HCT116 (cell line): Measurements from ENCODE around the gene MEFV. TPM values are rescaled to one million over a fixed set of nuclear protein-coding genes. Genes with fewer than 3 reads are reported as not detected.

Experiments used
- ATAC-seq: fragments of 200-7000 bp; cut with Tn5 transposase; 2 replicates; pipeline ENCODE4 v1.9.1; 2020; ENCODE audit warnings: mild to moderate bottlenecking, moderate library complexity
- BruUV-seq: library from RNA; stranded (reverse); fragments of 400-500 nt; replicated peaks from 2 replicates; lab custom pipeline; 2021; lab: Mats Ljungman, UMichigan
- CTCF ChIA-PET: fragments of 300-600 bp; sonication (Branson Sonifier 250); formaldehyde crosslinking; loops from one replicate; lab custom pipeline; 2021; ENCODE audit warnings: antibody characterized with exemption; lab: Charles Lee
- POLR2A ChIA-PET: fragments of 300-600, 350-600 bp; sonication (Branson Sonifier 250); formaldehyde crosslinking; loops from one replicate; lab custom pipeline; 2021; ENCODE audit warnings: antibody characterized with exemption; lab: Charles Lee
- RAD21 ChIA-PET, 2 experiments: fragments of 300-600 bp; sonication (Branson Sonifier 250); formaldehyde crosslinking; loops; one replicate each; lab custom pipeline; 2023; ENCODE audit warnings: low total read pairs in 2 of 2; ENCODE audit not compliant: uncharacterized antibody in 2 of 2, unreplicated experiment in 2 of 2, low non-redundant PET in 1 of 2; lab: Charles Lee
- DNase-seq: peaks from one replicate; pipeline ENCODE4 v3.0.0-alpha.2; 2010; ENCODE audit warnings: low read depth, low spot score
- H2AFZ ChIP-seq: fragments of 200-600 bp; shearing (Covaris generic), sonication (generic); 2 replicates; pipeline ENCODE4 v1.6.1; 2017; ENCODE audit warnings: low read depth, mixed run types, mixed read lengths, antibody characterized with exemption, low read length; ENCODE audit not compliant: poor library complexity, severe bottlenecking
- H3K27ac ChIP-seq: 2 replicates; pipeline ENCODE4 v1.5.1; 2012; ENCODE audit warnings: low read depth, low read length
- H3K27me3 ChIP-seq: fragments of 200-600 bp; sonication (generic); 2 replicates; pipeline ENCODE4 v1.6.1; 2016; ENCODE audit warnings: mixed run types, low read length, mixed read lengths; ENCODE audit not compliant: insufficient read depth
- H3K36me3 ChIP-seq, 2 experiments: fragments of 200-500 bp in 1 of 2; fragments of 200-600 bp in 1 of 2; sonication (Bioruptor generic) in 1 of 2; sonication (generic) in 1 of 2; 2 replicates each; pipeline versions ENCODE4 v1.5.1 to v1.6.1; 2014 to 2016; ENCODE audit warnings: low read length in 2 of 2, inconsistent platforms in 1 of 2, mixed read lengths in 1 of 2, mixed run types in 1 of 2; ENCODE audit not compliant: insufficient read depth in 2 of 2, control insufficient read depth in 1 of 2
- H3K4me1 ChIP-seq, 2 experiments: fragments of 200-600 bp in 1 of 2; sonication (generic) in 1 of 2; 2 replicates each; pipeline versions ENCODE4 v1.5.1 to v1.6.1; 2012 to 2017; ENCODE audit warnings: low read length in 2 of 2, inconsistent platforms in 1 of 2, mild to moderate bottlenecking in 1 of 2, mixed read lengths in 1 of 2, mixed run types in 1 of 2, moderate library complexity in 1 of 2; ENCODE audit not compliant: insufficient read depth in 2 of 2, control insufficient read depth in 1 of 2
- H3K4me2 ChIP-seq: fragments of 200-600 bp; sonication (generic); 2 replicates; pipeline ENCODE4 v1.6.1; 2017; ENCODE audit warnings: mixed run types, low read length, mixed read lengths
- H3K4me3 ChIP-seq, 2 experiments: fragments of 200-600 bp in 1 of 2; sonication (generic) in 1 of 2; replicated peaks in 1 of 2; 2 replicates each; pipeline ENCODE4 v1.5.1; 2011 to 2016; ENCODE audit warnings: low read length in 2 of 2, control low read depth in 1 of 2, low read depth in 1 of 2, mild to moderate bottlenecking in 1 of 2, mixed read lengths in 1 of 2, mixed run types in 1 of 2
- H3K79me2 ChIP-seq: fragments of 200-600 bp; sonication (generic); 2 replicates; pipeline ENCODE4 v1.6.1; 2017; ENCODE audit warnings: mild to moderate bottlenecking, mixed run types, low read length, moderate library complexity, mixed read lengths; ENCODE audit not compliant: insufficient read depth
- H3K9ac ChIP-seq: fragments of 200-600 bp; sonication (generic); 2 replicates; pipeline ENCODE4 v1.6.1; 2016; ENCODE audit warnings: low read length, mixed read lengths
- H3K9me2 ChIP-seq: fragments of 200-600 bp; sonication (generic), shearing (Covaris generic); 2 replicates; pipeline ENCODE4 v1.6.1; 2017; ENCODE audit warnings: mixed run types, mild to moderate bottlenecking, moderate library complexity; ENCODE audit not compliant: insufficient read depth
- H3K9me3 ChIP-seq, 2 experiments: fragments of 200-500 bp in 1 of 2; fragments of 200-600 bp in 1 of 2; sonication (Bioruptor generic) in 1 of 2; sonication (generic) in 1 of 2; 2 replicates each; pipeline ENCODE4 v1.6.1; 2014 to 2017; ENCODE audit warnings: low read length in 2 of 2, mixed read lengths in 2 of 2, inconsistent platforms in 1 of 2, low read depth in 1 of 2, mild to moderate bottlenecking in 1 of 2, mixed run types in 1 of 2, moderate library complexity in 1 of 2; ENCODE audit not compliant: control insufficient read depth in 1 of 2, insufficient read depth in 1 of 2
- H4K20me1 ChIP-seq: fragments of 200-600 bp; sonication (generic), shearing (Covaris generic); 2 replicates; pipeline ENCODE4 v1.6.1; 2017; ENCODE audit warnings: mixed run types, mild to moderate bottlenecking, moderate library complexity; ENCODE audit not compliant: insufficient read depth
- ATF3 ChIP-seq: IDR thresholded peaks from 2 replicates; pipeline ENCODE4 v1.6.1; 2012
- CEBPB ChIP-seq: IDR thresholded peaks from 2 replicates; pipeline ENCODE4 v1.6.1; 2012; ENCODE audit warnings: low read depth
- CTCF ChIP-seq, 3 experiments: fragments of 200-600 bp in 1 of 3; sonication (generic) in 1 of 3; IDR thresholded peaks in 2 of 3; conservative IDR thresholded peaks in 1 of 3; 2 replicates each; pipeline ENCODE4 v1.5.1; 2012 to 2017; ENCODE audit warnings: low read depth in 2 of 3, low read length in 2 of 3, antibody characterized with exemption in 1 of 3, borderline replicate concordance in 1 of 3, control low read depth in 1 of 3, mild to moderate bottlenecking in 1 of 3, mixed read lengths in 1 of 3, mixed run types in 1 of 3, moderate library complexity in 1 of 3; ENCODE audit not compliant: insufficient read depth in 1 of 3
- EGR1 ChIP-seq: IDR thresholded peaks from 2 replicates; pipeline ENCODE4 v1.6.1; 2012; ENCODE audit warnings: low read depth
- ELF1 ChIP-seq: IDR thresholded peaks from 2 replicates; pipeline ENCODE4 v1.6.1; 2012; ENCODE audit warnings: low read depth, borderline replicate concordance
- EZH2 ChIP-seq: fragments of 200-600 bp; sonication (generic); IDR thresholded peaks from 2 replicates; pipeline ENCODE4 v1.6.1; 2017; ENCODE audit warnings: antibody characterized with exemption, mixed run types
- EZH2phosphoT487 ChIP-seq: fragments of 200-600 bp; IDR thresholded peaks from 2 replicates; pipeline ENCODE4 v1.6.1; 2018; ENCODE audit warnings: antibody characterized with exemption, borderline replicate concordance
- FOSL1 ChIP-seq: IDR thresholded peaks from 2 replicates; pipeline ENCODE4 v1.6.1; 2012; ENCODE audit warnings: low read depth
- JUND ChIP-seq: IDR thresholded peaks from 2 replicates; pipeline ENCODE4 v1.6.1; 2012
- POLR2AphosphoS5 ChIP-seq: IDR thresholded peaks from 2 replicates; pipeline ENCODE4 v1.6.1; 2011; ENCODE audit warnings: mild to moderate bottlenecking, low read depth, low read length, moderate library complexity
- RAD21 ChIP-seq: IDR thresholded peaks from 2 replicates; pipeline ENCODE4 v1.6.1; 2012; ENCODE audit warnings: low read depth, mild to moderate bottlenecking
- REST ChIP-seq: IDR thresholded peaks from 2 replicates; pipeline ENCODE4 v1.6.1; 2012; ENCODE audit warnings: low read depth
- SIN3A ChIP-seq: IDR thresholded peaks from 2 replicates; pipeline ENCODE4 v1.6.1; 2012; ENCODE audit warnings: low read depth
- SRF ChIP-seq: IDR thresholded peaks from 2 replicates; pipeline ENCODE4 v1.6.1; 2012; ENCODE audit warnings: low read depth
- YY1 ChIP-seq: IDR thresholded peaks from 2 replicates; pipeline ENCODE4 v1.6.1; 2011; ENCODE audit warnings: low read length, low read depth, moderate library complexity, mild to moderate bottlenecking; ENCODE audit not compliant: insufficient replicate concordance; ENCODE audit errors: extremely low read depth
- ZFX ChIP-seq: fragments of 450-650 bp; IDR thresholded peaks from 2 replicates; pipeline ENCODE4 v1.6.1; 2017
- intact Hi-C: fragments of 100-400 bp; cut with micrococcal nuclease; formaldehyde crosslinking; loops from 2 replicates; pipeline ENCODE4 v1.10.0; 2022
- total RNA-seq: library from RNA; stranded (reverse); gene quantifications from one replicate; pipeline ENCODE4 v1.2.1, GENCODE V29; 2021; ENCODE audit not compliant: unreplicated experiment
- TF ChIP-seq, protein P1 (sequence below): IDR thresholded peaks from 2 replicates; pipeline ENCODE4 v1.6.1; 2012
- TF ChIP-seq, protein P2 (sequence below): IDR thresholded peaks from 2 replicates; pipeline ENCODE4 v1.6.1; 2011; ENCODE audit warnings: mild to moderate bottlenecking, low read length, moderate library complexity; ENCODE audit not compliant: insufficient replicate concordance; ENCODE audit errors: extremely low read depth

The MEFV gene
- total RNA-seq, 1 experiment from 2014 or later = 0.15 TPM

DNA sequence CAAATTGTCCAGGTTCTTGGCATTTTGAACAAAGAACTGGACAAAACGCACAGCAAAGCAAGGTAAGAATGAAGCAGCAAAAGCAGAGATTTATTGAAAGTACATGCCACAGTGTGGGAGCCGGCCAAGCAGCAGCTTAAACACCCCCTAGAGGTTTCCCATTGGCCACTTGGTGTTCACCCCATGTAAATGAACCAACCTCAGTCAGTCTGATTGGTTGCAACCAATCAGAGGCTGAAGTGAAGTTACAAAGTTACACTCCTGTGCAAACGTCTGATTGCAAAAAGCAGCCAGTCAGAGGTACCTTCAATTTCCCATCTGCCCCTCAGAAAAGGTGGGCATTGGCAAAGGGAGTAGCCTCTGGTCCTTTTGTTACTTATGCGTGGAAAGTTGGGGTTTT lies 18.1 kb upstream of the MEFV start:
- Histone ChIP-seq H3K4me2 (no peak overlapping the region), H2AFZ (no peak overlapping the region), H3K9ac (no peak overlapping the region), H4K20me1 (no peaks in the 10 kb centered on the region), H3K9me2 (no peaks in the 10 kb centered on the region), H3K79me2 (no peaks in the 10 kb centered on the region), H3K27ac (no peak overlapping the region), H3K27me3 (peaks cover 12% of the 10 kb centered on the region; the same call in 1 of the 2 replicates), H3K9me3 (no peaks in the 10 kb centered on the region), H3K4me1 (0 out of 4 replicates have a peak, but pooled peaks cover 0 to 2% of the 10 kb centered on the region in 2 experiments), H3K36me3 (no peaks in the 10 kb centered on the region), H3K4me3 (no peak overlapping the region)
- POLR2A ChIA-PET = no interaction called here
- TF ChIP-seq YY1 (no peak), JUND (no peak), ZFX (no peak), CTCF (IDR thresholded peaks at IDR 0.05 in 2 of 3, conservative IDR thresholded peaks at IDR 0.05 in 1 of 3; ENCODE audit: borderline replicate concordance in 1 of 3, insufficient read depth in 1 of 3, low read depth in 2 of 3, low read length in 2 of 3) (no peak), FOSL1 (no peak), EZH2phosphoT487 (no peak), SIN3A (no peak), POLR2AphosphoS5 (no peak), EGR1 (no peak), EZH2 (no peak), CEBPB (no peak), REST (no peak), ELF1 (no peak), ATF3 (no peak), SRF (no peak), RAD21 (no peak)
- TF ChIP-seq, protein P1, sequence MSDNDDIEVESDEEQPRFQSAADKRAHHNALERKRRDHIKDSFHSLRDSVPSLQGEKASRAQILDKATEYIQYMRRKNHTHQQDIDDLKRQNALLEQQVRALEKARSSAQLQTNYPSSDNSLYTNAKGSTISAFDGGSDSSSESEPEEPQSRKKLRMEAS = no peak
- TF ChIP-seq, protein P2, sequence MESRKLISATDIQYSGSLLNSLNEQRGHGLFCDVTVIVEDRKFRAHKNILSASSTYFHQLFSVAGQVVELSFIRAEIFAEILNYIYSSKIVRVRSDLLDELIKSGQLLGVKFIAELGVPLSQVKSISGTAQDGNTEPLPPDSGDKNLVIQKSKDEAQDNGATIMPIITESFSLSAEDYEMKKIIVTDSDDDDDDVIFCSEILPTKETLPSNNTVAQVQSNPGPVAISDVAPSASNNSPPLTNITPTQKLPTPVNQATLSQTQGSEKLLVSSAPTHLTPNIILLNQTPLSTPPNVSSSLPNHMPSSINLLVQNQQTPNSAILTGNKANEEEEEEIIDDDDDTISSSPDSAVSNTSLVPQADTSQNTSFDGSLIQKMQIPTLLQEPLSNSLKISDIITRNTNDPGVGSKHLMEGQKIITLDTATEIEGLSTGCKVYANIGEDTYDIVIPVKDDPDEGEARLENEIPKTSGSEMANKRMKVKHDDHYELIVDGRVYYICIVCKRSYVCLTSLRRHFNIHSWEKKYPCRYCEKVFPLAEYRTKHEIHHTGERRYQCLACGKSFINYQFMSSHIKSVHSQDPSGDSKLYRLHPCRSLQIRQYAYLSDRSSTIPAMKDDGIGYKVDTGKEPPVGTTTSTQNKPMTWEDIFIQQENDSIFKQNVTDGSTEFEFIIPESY = no peak
- CTCF ChIA-PET = no interaction called here
- DNase-seq = no peak
- intact Hi-C loops = no loop called here
- peak; percentile 65 for ATAC-seq
- RAD21 ChIA-PET = no interaction called here
- BruUV-seq = no TSS peak
